A549 treated with CpdA at 1 μM for 4 hours (cell line): ENCODE results near the gene ETV4. TPM values are rescaled to one million over a fixed set of nuclear protein-coding genes. Genes with fewer than 3 reads are reported as not detected.

ENCODE experiments used
- total RNA-seq: library from RNA; stranded (reverse); fragments of 200-300 nt; extraction: Qiagen RNA extraction; gene quantifications from 5 replicates; pipeline ENCODE4 v1.2.3, GENCODE V29; 2022; ENCODE audit warnings: low read depth

Gene ETV4
- total RNA-seq = 46.0 to 51.3 TPM (median 49.7 TPM) in 5 replicates

GRCh38 chr17:43546319-43547188 lies at the start of gene ETV4:
Gene ETV4, minus strand, starts transcription at chr17:43546340. Its CDS starts 723 bp downstream, at chr17:43545617.

GRCh38 chr17:43483674-43484551 lies 62.2 kb downstream of the ETV4 start, which contains the start of gene DHX8:
Gene DHX8, plus strand, starts transcription at chr17:43483975. Its CDS starts 63 bp downstream, at chr17:43484038.

Other genes with a start within 250 kb of the ETV4 start
- 14.7 to 21.3 TPM (median 18.4 TPM) in 5 replicates for gene ARL4D, start 147.3 kb downstream of the ETV4 start, total RNA-seq
- 41.4 to 46.7 TPM (median 44.4 TPM) in 5 replicates for gene DHX8, start 62.4 kb downstream of the ETV4 start, total RNA-seq
- not detected in 5 replicates for gene MEOX1, start 115.6 kb upstream of the ETV4 start, total RNA-seq
- 0.05 TPM in 1 of 5 replicates, not detected in the others for gene SOST, start 212.5 kb upstream of the ETV4 start, total RNA-seq
- gene DUSP3, start 232.6 kb upstream of the ETV4 start, total RNA-seq = 58.4 to 63.0 TPM (median 62.0 TPM) in 5 replicates
- gene CFAP97D1, start 234.1 kb upstream of the ETV4 start, total RNA-seq = 0.02 to 0.04 TPM (median 0.03 TPM) in 3 of 5 replicates, not detected in the others